ENCODE results near the gene LEF1.
"Not testable (repeated sequence)": the region's sequence is repeated elsewhere in the genome, so short reads cannot be mapped to it uniquely, and the experiment has no call there.

The LEF1 gene

DNA sequence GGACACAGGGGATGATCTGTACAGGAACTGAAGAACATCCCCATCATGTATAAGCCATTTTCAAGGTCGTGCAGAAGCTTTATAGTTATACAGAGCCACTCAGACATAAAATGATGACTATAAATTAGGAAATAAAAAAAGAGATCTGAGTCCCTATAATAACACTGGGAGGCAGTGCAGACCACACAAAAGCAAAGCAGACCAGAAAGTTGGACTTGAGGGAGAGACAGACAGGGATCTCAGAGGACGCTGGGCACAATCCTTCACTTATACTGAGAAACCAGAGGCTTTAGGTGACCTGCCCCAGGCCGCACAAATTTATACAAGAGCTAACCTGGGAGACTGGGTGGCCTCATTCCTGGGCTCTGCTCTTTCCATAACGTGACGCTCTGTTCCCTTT is 108.6 kb downstream of the LEF1 start:
- DNase-seq (ENCODE audit: low read depth), result no peak

- peak; percentile 56 for DNase-seq (ENCODE audit: low read depth)
Observed at GRCh38 chr4:108058685-108059440, 109.9 kb downstream of the LEF1 start.

DNA sequence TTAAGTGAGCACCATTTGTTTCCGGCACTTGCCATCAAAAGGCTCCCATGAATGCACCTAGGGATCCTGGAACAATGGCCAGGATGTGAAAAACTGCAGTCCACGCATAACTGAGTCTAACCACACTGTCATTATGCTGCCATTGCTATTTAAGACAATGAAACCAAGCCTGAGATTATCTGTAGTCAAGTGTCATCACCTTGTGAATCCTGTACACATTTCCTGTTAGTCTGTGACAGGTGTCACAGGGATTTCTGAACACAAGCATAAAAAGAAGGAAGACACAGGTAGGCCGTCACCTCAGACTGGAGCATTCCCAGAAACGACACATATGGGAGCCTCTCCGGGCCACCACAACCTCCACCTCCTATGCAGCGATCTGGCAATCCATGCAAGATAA is 112.3 kb downstream of the LEF1 start:
- no peak for DNase-seq (ENCODE audit: low read depth)

GRCh38 chr4:108055787-108056186 is 112.9 kb downstream of the LEF1 start:
- no peak for DNase-seq (ENCODE audit: low read depth)

DNA sequence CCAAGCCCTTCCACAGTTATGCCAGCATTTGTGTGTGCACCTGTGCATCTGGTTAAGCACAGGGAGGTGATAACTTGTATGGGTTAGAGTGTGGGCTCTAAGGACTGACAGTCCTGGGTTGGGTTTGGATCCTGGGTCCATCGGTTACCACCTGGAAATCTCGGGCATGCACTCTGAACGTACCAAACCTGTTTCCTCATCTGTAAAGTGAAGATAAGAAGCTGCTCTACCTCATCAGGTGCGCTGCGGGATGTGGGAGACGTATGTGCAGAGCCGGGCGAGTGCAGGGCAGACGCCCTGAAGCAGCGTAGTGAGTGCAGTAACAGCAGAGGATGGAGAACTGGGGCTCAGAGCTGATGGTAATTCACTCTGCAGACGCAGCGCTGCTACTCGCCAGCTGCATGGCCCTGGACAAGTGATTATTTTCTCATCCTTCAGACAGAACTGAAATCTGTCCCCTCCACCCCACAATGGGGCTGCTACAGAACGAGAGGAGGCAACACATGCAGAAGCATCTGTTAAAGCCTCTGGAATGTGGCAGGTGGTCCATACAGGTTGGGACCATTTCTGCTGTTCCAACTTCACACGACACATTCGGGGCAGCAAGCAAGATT is 114.6 kb downstream of the LEF1 start:
- DNase-seq (ENCODE audit: low read depth), result no peak

GRCh38 chr4:108053251-108053711 is 115.5 kb downstream of the LEF1 start:
- DNase-seq (ENCODE audit: low read depth), result no peak

GRCh38 chr4:108052558-108053120 is 116.1 kb downstream of the LEF1 start:
- no peak for DNase-seq (ENCODE audit: low read depth)

- no peak for DNase-seq (ENCODE audit: low read depth)
Observed at GRCh38 chr4:108051343-108051742, 117.4 kb downstream of the LEF1 start.

DNA sequence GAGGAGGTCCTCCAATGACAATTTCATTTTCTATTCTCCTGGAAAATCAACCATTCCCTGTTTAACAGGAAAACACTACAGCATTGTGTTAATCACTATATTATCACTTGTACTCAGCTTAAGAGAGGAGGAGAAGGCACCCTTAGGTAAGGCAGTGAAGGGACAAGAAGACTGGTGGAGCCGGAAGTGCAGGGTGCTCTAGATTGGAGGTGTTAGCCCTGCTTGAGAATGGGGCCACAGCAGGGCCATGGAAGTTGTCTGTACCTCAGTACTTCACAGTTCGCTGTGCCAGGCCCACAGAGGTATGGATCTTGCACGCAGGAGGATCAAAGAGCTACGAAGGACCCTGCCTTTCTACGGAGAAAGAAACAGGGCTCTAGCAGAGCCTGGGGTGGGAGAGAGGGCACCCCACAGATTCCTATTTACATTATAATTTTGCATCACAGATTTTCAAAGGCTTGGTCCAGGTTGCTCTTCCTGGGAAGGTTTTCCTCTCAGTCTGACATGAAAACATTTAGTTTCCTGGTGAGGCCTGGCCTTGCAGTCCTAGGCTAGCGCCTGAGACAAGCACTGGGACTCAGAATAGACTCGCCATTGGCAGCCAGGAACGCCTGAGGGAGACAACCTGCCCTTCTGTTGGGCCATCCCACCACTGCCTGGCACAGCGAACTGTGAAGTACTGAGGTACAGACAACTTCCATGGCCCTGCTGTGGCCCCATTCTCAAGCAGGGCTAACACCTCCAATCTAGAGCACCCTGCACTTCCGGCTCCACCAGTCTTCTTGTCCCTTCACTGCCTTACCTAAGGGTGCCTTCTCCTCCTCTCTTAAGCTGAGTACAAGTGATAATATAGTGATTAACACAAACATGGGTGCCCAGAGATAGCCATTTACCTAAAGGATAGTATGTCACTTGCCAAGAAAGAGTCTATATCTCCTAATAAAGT is 118.3 kb downstream of the LEF1 start:
- DNase-seq (ENCODE audit: low read depth), result not testable (repeated sequence)

GRCh38 chr4:108049406-108049805 is 119.3 kb downstream of the LEF1 start:
- no peak for DNase-seq (ENCODE audit: low read depth)

DNA sequence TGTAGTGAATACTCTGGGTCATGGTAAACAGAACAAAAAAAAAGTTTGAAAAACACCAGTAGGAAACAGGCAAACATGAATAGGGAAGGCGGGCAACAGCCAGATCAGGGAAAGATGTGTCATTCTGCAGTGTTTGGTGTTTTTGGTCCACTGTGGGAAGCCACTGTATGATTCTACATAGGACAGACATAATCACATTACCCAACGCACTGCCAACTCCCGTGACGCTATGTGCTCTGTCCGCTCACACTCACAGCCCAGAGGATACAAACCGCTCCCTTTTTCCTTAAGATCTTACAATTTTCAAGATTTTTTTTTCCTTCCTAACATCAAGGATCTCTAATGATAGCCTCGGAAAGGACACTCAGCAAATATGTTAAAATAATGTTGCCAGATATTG is 119.7 kb downstream of the LEF1 start:
- no peak for DNase-seq (ENCODE audit: low read depth)

- no peak for DNase-seq (ENCODE audit: low read depth)
Observed at GRCh38 chr4:108048157-108048556, 120.6 kb downstream of the LEF1 start.

DNA sequence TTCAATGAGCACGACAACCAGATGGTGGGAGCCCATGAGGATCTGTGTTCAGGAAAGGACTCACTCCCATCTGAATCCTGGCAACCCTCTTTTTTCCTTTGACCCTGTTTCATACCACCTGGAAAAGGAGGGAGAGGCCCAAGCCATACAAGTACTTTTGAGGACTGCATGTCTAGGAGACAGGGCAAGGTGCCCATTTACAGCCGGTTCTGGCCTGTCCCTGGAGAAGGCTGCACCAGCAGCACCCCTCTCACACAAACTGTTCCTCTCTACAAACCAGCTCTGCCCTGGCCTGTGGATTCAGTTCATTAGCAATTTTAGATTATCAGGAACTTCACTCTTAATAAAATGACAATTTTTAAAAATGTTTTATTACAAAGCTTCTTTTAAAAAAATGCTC is 121.5 kb downstream of the LEF1 start:
- DNase-seq (ENCODE audit: low read depth), result no peak

DNA sequence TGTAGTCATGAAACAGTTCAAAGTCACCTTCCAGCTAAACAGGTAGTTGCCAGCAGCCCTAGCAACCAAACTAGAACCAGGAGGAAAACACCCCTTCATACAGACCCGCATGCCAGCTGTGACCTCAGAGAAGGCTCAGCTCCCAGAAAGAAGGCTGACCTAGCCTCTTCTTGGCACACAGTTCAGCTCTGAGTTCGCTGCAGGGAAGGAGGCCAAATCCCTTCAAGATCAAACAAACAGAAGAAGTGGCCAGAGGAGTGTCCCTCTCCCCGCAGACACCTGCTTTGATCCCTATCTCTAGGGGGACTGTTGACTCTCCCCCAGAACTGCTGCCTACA is 123.1 kb downstream of the LEF1 start:
- DNase-seq (ENCODE audit: low read depth), result no peak

DNA sequence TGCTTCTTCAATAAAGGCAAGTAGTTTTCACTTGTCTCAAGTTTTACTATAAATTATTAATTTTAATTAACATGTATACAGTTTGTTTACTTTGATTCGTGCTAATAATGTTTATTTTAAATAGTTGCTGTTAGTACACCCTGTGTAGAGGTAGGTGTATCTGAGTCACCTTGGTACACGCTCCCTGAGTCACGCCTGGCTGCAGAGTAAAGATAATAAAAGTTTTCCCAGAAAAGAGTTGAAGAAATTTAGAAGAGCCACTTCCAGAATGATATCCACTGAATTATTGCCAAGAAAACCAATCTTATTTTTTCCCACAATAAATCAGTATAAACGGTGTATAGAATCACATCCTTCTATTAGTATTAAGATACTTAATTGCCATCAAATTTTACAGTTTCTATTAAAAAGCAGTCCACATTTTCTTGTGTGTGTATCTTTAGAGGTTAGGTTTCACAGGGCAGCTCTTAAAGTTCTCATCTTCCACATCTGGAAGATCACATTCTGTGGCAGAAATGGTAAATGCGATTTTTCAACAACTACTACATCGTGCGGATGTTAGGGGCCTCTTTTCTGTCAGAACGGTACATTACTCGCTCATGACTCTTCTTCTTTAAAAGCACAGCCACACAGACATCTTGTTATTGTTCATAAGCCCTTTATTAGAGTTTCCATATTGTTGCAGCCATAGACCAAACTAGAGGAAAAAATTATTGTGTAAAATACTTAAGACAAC is 123.6 kb downstream of the LEF1 start:
- DNase-seq (ENCODE audit: low read depth), result no peak

DNA sequence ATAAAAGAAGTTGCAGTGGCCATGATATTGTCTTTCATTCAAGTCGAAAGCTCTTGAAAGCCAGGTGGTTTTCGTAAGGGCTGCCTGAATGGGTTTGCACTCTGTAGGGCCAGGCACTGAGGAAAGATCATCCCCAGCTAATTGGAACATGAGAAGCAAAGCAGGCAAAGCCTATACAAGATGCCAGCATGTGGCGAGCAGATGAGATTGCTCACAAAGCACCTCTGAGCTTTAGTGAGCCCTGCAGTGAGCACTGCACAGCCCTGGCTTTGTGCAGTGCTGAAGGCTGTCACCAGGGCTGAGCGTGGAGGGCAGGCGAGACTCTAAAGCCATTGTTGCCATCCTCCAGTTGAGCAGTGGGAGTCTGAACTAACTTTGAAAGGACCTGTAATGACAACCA is 125.2 kb downstream of the LEF1 start:
- DNase-seq (ENCODE audit: low read depth), result no peak

- DNase-seq (ENCODE audit: low read depth), result no peak
Observed at GRCh38 chr4:108042927-108043326, 125.8 kb downstream of the LEF1 start.

DNA sequence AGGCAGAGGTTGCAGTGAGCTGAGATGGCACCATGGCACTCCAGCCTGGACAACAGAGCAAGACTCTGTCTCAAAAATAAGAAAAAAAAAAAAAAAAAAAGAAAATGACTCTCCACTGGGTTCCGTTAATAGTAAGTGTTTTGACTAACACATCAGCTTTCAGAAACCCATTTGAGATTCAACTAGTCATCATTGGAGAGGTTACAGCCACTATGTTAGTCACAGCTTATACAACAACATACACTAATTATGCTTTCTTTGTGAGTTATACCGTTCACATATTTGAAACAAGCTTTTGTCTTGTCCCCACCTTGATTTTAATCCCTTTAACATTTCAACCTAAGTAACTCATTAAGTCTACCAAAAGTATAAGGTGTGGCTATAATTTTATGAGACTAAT is 130.8 kb downstream of the LEF1 start:
- no peak for DNase-seq (ENCODE audit: low read depth)

DNA sequence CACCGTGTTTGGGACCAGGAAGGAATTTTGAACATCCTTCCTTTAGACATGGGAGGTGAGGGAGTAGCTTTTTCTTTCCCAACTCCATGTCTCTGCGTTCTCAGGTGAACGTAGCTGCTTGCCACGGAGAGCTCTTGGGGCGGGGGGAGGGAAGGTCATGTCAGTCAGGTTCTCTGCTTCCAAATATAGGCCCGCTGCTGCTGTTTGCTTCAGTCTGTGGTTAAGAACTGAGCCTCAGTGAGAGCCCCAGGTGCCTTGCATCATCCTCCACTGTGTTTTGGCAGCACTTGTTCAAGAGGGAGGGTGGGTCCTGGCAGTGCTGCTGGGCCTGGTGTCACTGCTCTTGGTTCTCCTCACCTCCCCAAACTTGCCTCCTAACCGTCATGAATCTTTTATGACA is 132.5 kb downstream of the LEF1 start:
- no peak for DNase-seq (ENCODE audit: low read depth)

DNA sequence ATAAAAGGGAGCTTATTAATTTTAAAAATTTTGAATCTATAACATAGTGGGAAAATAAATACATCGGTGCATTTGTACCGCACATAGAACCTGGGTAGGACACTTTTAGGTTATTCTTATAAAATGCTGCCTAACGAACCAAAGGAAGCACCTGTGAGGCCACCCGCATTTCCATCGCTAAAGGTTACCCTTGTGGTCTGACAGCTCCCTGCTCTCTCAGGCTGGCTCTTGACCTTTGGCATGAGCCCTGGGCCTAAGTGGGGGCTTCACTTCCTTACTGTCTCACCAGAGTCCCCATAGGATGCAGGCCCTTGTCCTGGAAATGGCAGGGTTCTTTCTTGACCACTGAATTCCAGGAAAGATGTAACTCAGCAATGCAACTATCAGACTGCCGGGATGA is 133.0 kb downstream of the LEF1 start:
- no peak for DNase-seq (ENCODE audit: low read depth)

DNA sequence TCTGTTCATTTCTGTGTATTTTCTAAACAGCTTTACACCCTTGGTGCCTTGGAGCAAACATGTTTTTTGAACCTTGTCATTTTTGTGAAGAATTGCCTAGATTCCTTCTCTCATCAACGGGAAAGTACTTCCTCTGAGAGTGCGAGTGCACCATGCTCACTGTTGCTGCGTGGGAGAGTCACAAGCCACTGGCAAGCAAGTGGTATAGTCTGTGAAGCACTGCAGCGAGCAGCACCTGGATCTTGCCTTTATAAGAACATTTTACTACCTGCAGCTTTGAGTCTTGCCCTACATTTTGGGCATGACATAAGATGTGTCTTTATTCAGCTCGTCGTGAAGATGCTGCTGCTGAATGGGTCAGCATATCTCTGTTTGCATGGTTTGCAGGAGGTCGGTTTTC is 134.2 kb downstream of the LEF1 start:
- DNase-seq (ENCODE audit: low read depth), result no peak

DNA sequence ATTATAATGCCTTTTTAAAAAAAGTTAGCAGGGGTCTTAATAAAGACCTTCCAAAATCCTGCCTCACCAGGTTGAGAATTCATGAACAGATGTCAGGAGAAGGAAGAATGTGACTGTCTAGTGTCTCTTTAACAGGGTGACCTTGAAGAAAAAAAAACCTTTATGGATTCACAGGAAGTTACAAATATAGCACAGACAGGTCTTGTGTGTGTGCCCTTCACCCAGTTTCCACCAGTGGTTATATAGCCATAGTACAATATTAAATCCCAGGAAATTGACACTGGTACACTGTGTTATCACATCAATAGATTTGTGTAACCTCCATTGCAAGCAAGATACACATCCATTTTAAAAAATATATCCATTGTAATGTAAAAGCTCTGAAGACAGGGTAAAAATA is 135.4 kb downstream of the LEF1 start:
- DNase-seq (ENCODE audit: low read depth), result no peak
